Measurements from ENCODE around the gene GTF3C6.
"Not testable (repeated sequence)": the region's sequence is repeated elsewhere in the genome, so short reads cannot be mapped to it uniquely, and the experiment has no call there.

Gene GTF3C6

DNA sequence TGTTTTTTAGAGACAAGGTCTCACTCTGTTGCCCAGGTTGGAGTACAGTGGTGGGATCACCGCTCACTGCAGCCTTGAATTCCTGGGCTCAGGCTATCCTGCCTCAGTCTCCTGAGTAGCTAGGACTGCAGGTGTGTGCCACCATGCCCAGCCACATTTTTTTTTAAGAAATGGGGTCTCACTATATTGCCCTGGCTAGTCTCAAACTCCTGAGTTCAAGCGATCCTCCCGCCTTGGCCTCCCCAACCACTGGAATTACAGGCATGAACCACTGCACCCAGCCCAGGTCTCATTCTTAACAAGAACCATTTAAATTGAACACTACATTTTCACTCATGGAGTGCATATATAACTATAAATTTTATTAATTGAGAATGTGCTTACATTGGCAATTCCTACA is 43.8 kb downstream of the GTF3C6 start:
- TF ChIP-seq, protein P1, sequence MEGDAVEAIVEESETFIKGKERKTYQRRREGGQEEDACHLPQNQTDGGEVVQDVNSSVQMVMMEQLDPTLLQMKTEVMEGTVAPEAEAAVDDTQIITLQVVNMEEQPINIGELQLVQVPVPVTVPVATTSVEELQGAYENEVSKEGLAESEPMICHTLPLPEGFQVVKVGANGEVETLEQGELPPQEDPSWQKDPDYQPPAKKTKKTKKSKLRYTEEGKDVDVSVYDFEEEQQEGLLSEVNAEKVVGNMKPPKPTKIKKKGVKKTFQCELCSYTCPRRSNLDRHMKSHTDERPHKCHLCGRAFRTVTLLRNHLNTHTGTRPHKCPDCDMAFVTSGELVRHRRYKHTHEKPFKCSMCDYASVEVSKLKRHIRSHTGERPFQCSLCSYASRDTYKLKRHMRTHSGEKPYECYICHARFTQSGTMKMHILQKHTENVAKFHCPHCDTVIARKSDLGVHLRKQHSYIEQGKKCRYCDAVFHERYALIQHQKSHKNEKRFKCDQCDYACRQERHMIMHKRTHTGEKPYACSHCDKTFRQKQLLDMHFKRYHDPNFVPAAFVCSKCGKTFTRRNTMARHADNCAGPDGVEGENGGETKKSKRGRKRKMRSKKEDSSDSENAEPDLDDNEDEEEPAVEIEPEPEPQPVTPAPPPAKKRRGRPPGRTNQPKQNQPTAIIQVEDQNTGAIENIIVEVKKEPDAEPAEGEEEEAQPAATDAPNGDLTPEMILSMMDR (conservative IDR thresholded peaks at IDR 0.05; ENCODE audit: low read depth, low read length) = no peak
- H3K4me3 ChIP-seq (ENCODE audit: low read length) = no peak overlapping the region
- no peak for DNase-seq (ENCODE audit: low read depth)

- no peak overlapping the region for H3K4me3 ChIP-seq (ENCODE audit: low read length)
- TF ChIP-seq, protein P1 (conservative IDR thresholded peaks at IDR 0.05; ENCODE audit: low read depth, low read length) = peak; percentile 71
- peak; percentile 5 for DNase-seq (ENCODE audit: low read depth)
Observed at GRCh38 chr6:111011360-111012142, 53.0 kb downstream of the GTF3C6 start.

GRCh38 chr6:111012143-111012452 is 53.6 kb downstream of the GTF3C6 start:
- DNase-seq (ENCODE audit: low read depth) = no peak
- TF ChIP-seq, protein P1 (conservative IDR thresholded peaks at IDR 0.05; ENCODE audit: low read depth, low read length) = no peak
- no peak overlapping the region for H3K4me3 ChIP-seq (ENCODE audit: low read length)

- not testable (repeated sequence) for H3K4me3 ChIP-seq (ENCODE audit: low read length); DNase-seq (ENCODE audit: low read depth)
Observed at GRCh38 chr6:111012520-111012919, 54.0 kb downstream of the GTF3C6 start.

DNA sequence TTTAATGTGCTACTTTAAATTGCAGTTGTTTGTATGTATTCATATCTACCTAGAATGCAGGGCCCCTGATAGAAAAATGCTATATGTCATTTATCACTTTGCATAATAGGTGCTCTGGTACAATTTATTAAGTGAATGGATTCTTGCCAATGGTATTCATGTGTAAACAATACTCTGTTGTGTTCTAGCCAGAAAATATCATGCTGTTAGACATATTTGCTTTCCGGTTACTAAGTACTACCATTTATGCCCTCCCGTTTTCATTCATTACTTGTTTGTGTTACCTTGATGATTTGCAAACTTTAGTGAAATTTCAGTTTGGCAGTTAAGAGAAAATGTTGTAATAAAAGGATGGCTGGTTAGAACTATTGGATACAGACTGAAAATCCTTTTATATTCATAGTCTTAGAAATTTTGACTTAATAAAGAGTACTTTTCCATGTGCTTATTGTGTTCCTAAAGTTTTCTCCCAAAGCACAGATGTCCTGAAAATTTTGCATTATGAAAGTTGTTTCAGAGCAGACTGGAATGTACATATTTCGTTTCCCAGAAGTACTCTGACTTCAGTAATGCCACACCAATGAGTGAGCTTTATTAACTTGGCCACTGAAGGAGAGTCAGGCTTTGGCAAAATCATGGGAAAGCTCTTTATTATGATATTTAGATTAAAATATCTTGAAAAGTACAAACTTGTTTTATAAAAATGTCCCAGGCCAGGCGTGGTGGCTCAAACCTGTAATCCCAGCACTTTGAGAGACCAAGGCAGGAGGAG is 54.8 kb downstream of the GTF3C6 start:
- TF ChIP-seq, protein P1 (conservative IDR thresholded peaks at IDR 0.05; ENCODE audit: low read depth, low read length) = no peak
- peak; percentile 6 for DNase-seq (ENCODE audit: low read depth)

DNA sequence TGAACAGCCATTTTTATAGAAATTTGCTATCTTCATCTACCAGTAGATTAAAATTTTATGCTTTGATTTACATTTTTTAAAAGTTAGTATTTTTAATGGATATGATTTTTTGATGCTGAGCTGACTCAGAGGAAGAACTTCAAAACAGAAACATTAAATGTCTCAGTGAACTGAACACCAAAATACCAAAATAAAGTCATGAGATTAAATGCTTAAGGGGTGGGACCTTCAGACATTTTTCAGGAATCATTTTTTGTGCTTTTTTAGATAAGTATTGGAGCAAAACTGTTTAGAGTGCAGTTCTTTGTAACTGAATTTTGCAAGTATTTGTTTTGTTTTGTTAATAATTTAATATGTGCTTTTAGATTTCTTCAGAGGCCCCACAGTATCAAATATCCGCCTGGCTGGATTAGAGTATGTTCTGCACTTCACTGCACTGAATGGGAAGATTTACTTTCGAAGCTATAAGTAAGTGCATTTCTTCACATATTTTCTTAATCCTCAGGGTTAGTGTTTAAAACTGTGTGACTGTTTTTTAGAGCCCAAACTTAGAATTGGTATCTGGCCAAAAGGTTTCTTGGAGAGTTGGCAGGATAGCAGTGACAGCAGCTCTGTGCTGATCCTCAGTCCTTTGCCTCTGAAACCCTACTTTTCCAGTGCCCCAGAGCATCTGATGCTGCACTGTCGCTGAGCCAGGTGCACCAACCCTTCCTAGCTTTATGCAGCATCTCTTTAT is 57.1 kb downstream of the GTF3C6 start:
- TF ChIP-seq, protein P1 (conservative IDR thresholded peaks at IDR 0.05; ENCODE audit: low read depth, low read length) = no peak
- H3K4me3 ChIP-seq (ENCODE audit: low read length) = no peak overlapping the region
- peak; percentile 18 for DNase-seq (ENCODE audit: low read depth)

More for the DNA sequence above, 54.8 kb downstream of the GTF3C6 start:
- H3K4me3 ChIP-seq (ENCODE audit: low read length) = no peak overlapping the region

DNA sequence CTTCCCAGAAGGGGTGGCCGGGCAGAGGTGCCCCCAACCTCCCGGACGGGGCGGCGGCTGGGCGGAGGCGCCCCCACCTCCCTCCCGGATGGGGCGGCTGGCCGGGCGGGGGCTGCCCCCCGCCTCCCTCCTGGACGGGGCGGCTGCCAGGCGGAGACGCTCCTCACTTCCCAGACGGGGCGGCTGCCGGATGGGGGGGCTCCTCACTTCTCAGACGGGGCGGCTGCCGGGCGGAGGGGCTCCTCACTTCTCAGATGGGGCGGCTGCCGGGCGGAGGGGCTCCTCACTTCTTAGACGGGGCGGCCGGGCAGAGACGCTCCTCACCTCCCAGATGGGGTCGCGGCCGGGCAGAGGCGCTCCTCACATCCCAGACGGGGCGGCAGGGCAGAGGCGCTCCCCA is 58.7 kb downstream of the GTF3C6 start:
- not testable (repeated sequence) for H3K4me3 ChIP-seq (ENCODE audit: low read length)

More for the DNA sequence above, 58.7 kb downstream of the GTF3C6 start:
- DNase-seq (ENCODE audit: low read depth) = not testable (repeated sequence)
